Left hindlimb (tissue), 1 donor: Measurements from ENCODE around the gene SGMS1.
"Not testable (repeated sequence)": the region's sequence is repeated elsewhere in the genome, so short reads cannot be mapped to it uniquely, and the experiment has no call there.

Experiments used
- DNase-seq: peaks from one replicate; pipeline ENCODE4 v3.0.0-alpha.2; 2018

The SGMS1 gene

GRCh38 chr10:50552771-50553535 lies 70.8 kb downstream of the SGMS1 start:
- DNase-seq, result no peak

GRCh38 chr10:50552308-50552707 lies 71.4 kb downstream of the SGMS1 start:
- DNase-seq, result no peak

GRCh38 chr10:50551894-50552293 lies 71.9 kb downstream of the SGMS1 start:
- no peak for DNase-seq

GRCh38 chr10:50550291-50550839 lies 73.4 kb downstream of the SGMS1 start:
- DNase-seq, result no peak

- not testable (repeated sequence) for DNase-seq
Measured at GRCh38 chr10:50549186-50549585, 74.6 kb downstream of the SGMS1 start.

- DNase-seq, result not testable (repeated sequence)
Measured at GRCh38 chr10:50548481-50548880, 75.3 kb downstream of the SGMS1 start.

- DNase-seq, result not testable (repeated sequence)
Measured at GRCh38 chr10:50546287-50546686, 77.5 kb downstream of the SGMS1 start.

- DNase-seq, result no peak
Measured at GRCh38 chr10:50545846-50546245, 77.9 kb downstream of the SGMS1 start.

GRCh38 chr10:50544857-50545429 lies 78.8 kb downstream of the SGMS1 start:
- no peak for DNase-seq

GRCh38 chr10:50544095-50544856 lies 79.5 kb downstream of the SGMS1 start:
- DNase-seq, result no peak

- no peak for DNase-seq
Measured at GRCh38 chr10:50542871-50543270, 80.9 kb downstream of the SGMS1 start.

GRCh38 chr10:50541921-50542320 lies 81.8 kb downstream of the SGMS1 start:
- DNase-seq, result no peak

- no peak for DNase-seq
Measured at GRCh38 chr10:50541317-50541716, 82.4 kb downstream of the SGMS1 start.

GRCh38 chr10:50540826-50541122 lies 83.0 kb downstream of the SGMS1 start:
- DNase-seq, result no peak

GRCh38 chr10:50540069-50540825 lies 83.5 kb downstream of the SGMS1 start:
- DNase-seq, result no peak

- no peak for DNase-seq
Measured at GRCh38 chr10:50538555-50539398, 85.0 kb downstream of the SGMS1 start.

- no peak for DNase-seq
Measured at GRCh38 chr10:50536617-50537240, 87.0 kb downstream of the SGMS1 start.

- DNase-seq, result not testable (repeated sequence)
Measured at GRCh38 chr10:50534748-50535376, 88.9 kb downstream of the SGMS1 start.

- DNase-seq, result no peak
Measured at GRCh38 chr10:50533296-50533695, 90.5 kb downstream of the SGMS1 start.

- DNase-seq, result no peak
Measured at GRCh38 chr10:50531388-50532077, 92.2 kb downstream of the SGMS1 start.
